T-cell (primary cell): ENCODE measurements around the gene MRPL49. TPM values are rescaled to one million over a fixed set of nuclear protein-coding genes. Genes with fewer than 3 reads are reported as not detected.

Experiments used
- ATAC-seq, 4 experiments: fragments of 200-7000 bp in 3 of 4; fragments of 150-1000 bp in 1 of 4; cut with Tn5 transposase; replicated peaks in 1 of 4; 1 replicate in 3 of 4; 2 replicates in 1 of 4; pipeline ENCODE4 v1.10.0; 2021; ENCODE audit warnings: moderate library complexity in 3 of 4, mild to moderate bottlenecking in 2 of 4, moderate number of reproducible peaks in 1 of 4
- CTCF ChIA-PET, 2 donors: fragments of 300-600 bp; sonication (Branson Sonifier 250); formaldehyde crosslinking; loops; one replicate each; lab custom pipeline; 2022; ENCODE audit warnings: antibody characterized with exemption in 2 of 2; lab: Charles Lee
- POLR2A ChIA-PET, 2 donors: fragments of 300-600 bp; sonication (Branson Sonifier 250); formaldehyde crosslinking; loops; one replicate each; lab custom pipeline; 2022; ENCODE audit warnings: antibody characterized with exemption in 2 of 2; lab: Charles Lee
- DNase-seq, 35 experiments: peaks; one replicate each; pipeline versions ENCODE4 v3.0.0 to v3.0.0-alpha.2; 2013 to 2023
- H3K27ac ChIP-seq: one replicate; pipeline ENCODE4 v1.5.1; 2013; ENCODE audit warnings: low read length
- H3K27me3 ChIP-seq, 2 experiments: replicated peaks in 1 of 2; 1 replicate in 1 of 2; 2 replicates in 1 of 2; pipeline versions ENCODE4 v1.6.1 to v1.7.0; 2013; ENCODE audit warnings: low read length in 1 of 2, mixed read lengths in 1 of 2; ENCODE audit not compliant: control insufficient read depth in 2 of 2, insufficient read depth in 2 of 2; ENCODE audit errors: extremely low read depth in 1 of 2
- H3K36me3 ChIP-seq, 2 donors: 1 replicate in 1 of 2; 2 replicates in 1 of 2; pipeline versions ENCODE4 v1.6.1 to v1.7.0; 2013; ENCODE audit warnings: low read length in 1 of 2; ENCODE audit not compliant: control insufficient read depth in 2 of 2, insufficient read depth in 1 of 2; ENCODE audit errors: extremely low read depth in 1 of 2
- H3K4me1 ChIP-seq, 2 experiments: 1 replicate in 1 of 2; 2 replicates in 1 of 2; pipeline versions ENCODE4 v1.6.1 to v1.7.0; 2013; ENCODE audit warnings: low read length in 2 of 2, mixed read lengths in 1 of 2; ENCODE audit not compliant: insufficient read depth in 2 of 2, control insufficient read depth in 1 of 2; ENCODE audit errors: extremely low read depth in 1 of 2
- H3K4me3 ChIP-seq, 2 donors: 1 replicate in 1 of 2; 2 replicates in 1 of 2; pipeline versions ENCODE4 v1.5.1 to v1.7.0; 2013; ENCODE audit warnings: mild to moderate bottlenecking in 2 of 2, low read length in 1 of 2, moderate library complexity in 1 of 2; ENCODE audit not compliant: control insufficient read depth in 1 of 2; ENCODE audit errors: extremely low read depth in 1 of 2
- H3K9me3 ChIP-seq: 2 replicates; pipeline ENCODE4 v1.7.0; 2013
- H3K27ac Mint-ChIP-seq, 2 donors: one replicate each; pipeline ENCODE4 v1.8.0; 2020 to 2021; ENCODE audit warnings: mild to moderate bottlenecking in 2 of 2, mixed read lengths in 2 of 2
- H3K27me3 Mint-ChIP-seq, 2 donors: one replicate each; pipeline ENCODE4 v1.8.0; 2021 to 2022; ENCODE audit warnings: mixed read lengths in 2 of 2
- H3K36me3 Mint-ChIP-seq: one replicate; pipeline ENCODE4 v1.8.0; 2021; ENCODE audit warnings: mixed read lengths
- H3K4me1 Mint-ChIP-seq, 3 donors: one replicate each; pipeline ENCODE4 v1.8.0; 2020 to 2022; ENCODE audit warnings: mixed read lengths in 3 of 3, mild to moderate bottlenecking in 1 of 3
- H3K4me3 Mint-ChIP-seq, 3 donors: one replicate each; pipeline ENCODE4 v1.8.0; 2020 to 2022; ENCODE audit warnings: mild to moderate bottlenecking in 3 of 3, mixed read lengths in 3 of 3, moderate library complexity in 3 of 3
- H3K9me3 Mint-ChIP-seq, 3 donors: one replicate each; pipeline ENCODE4 v1.8.0; 2020 to 2022; ENCODE audit warnings: mixed read lengths in 3 of 3
- WGBS: methylation state at CpG from one replicate; pipeline ENCODE4 v1.1.5; 2013; ENCODE audit warnings: missing lambda C conversion rate; ENCODE audit not compliant: insufficient coverage; 5-methylcytosine and 5-hydroxymethylcytosine counted together
- total RNA-seq, 35 experiments: library from RNA in 6 of 35; stranded (reverse) in 6 of 35; fragments of 120-200 nt in 1 of 35; gene quantifications; one replicate each; pipeline versions ENCODE4 v1.2.1 to v1.2.4 and lab custom pipeline; 2013 to 2026

MRPL49 gene
- total RNA-seq, 5 donors from 2014 or later (not counting 1 experiment from before 2014, with no cell fraction given): 48.3 to 58.8 (median 55.1) TPM

- no peaks in the 10 kb centered on the region for H3K27me3 Mint-ChIP-seq
- H3K27ac Mint-ChIP-seq: no peak overlapping the region
- DNase-seq (no peak), ATAC-seq (no peak)
- no peak overlapping the region for H3K4me3 ChIP-seq
- H3K9me3 Mint-ChIP-seq: no peaks in the 10 kb centered on the region
- peaks cover 27% of the 10 kb centered on the region for H3K36me3 Mint-ChIP-seq
- peaks cover 20 to 30% (median 22%) of the 10 kb centered on the region in 3 donors for H3K4me1 Mint-ChIP-seq
- WGBS: 92% methylated on average over 4 of the region's 6 CpGs
- no peaks in the 10 kb centered on the region for H3K9me3 ChIP-seq
- no peaks in the 10 kb centered on the region for H3K27me3 ChIP-seq
- H3K4me3 Mint-ChIP-seq: no peak overlapping the region
- H3K27ac ChIP-seq: no peak overlapping the region
- ChIA-PET POLR2A (interaction anchor here in 1 of 2 donors (1.0 kb wide), 1 partner anchor 9 kb away, joined by 4 read pairs; no protein-coding TSS in a partner anchor), CTCF (no interaction called here)
- H3K4me1 ChIP-seq: peaks cover 2 to 15% of the 10 kb centered on the region in 2 experiments
- H3K36me3 ChIP-seq: peaks cover 28 to 76% of the 10 kb centered on the region in 2 donors
Observed at GRCh38 chr11:65126624-65127274, 4.6 kb downstream of the MRPL49 start.

DNA sequence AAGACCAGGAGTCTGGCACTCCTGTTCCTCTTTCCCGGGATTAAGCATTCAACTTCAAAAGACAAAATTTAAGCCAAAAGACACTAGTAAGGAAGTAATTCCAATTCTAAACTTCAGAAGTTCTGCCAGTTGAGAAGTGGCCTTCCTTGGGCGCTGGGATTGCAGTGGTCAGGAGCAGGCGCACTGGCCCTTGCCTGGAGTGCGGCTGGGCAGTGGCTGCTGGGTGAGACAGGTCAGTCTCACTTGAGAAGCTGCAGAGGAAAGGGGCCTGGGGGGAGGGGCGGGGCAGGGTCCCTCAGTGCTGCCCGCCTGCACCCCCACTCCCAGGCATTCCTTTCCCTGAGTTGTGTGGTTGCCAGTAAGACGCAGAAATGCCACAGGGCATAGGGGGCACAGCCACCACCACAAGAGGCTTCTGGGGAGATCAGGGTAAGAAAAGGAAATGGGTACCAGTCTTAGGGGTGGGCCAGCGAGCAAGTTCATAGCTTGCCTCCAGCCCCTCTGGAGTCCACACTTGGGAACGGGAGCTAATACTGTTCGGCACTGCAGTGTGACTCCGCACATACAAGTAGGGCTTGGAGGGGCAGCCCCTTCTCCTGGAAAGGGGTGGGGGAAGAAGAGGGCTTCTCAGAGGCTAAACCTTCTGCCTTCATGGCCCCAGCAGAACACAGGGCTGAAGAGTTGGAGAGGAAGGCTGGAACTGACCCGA is 5.5 kb downstream of the MRPL49 start:
- no peak overlapping the region for H3K4me3 ChIP-seq
- no peaks in the 10 kb centered on the region for H3K9me3 ChIP-seq
- Mint-ChIP-seq H3K9me3 (no peaks in the 10 kb centered on the region), H3K27me3 (no peaks in the 10 kb centered on the region), H3K4me1 (peaks cover 15 to 31% (median 21%) of the 10 kb centered on the region in 3 donors), H3K4me3 (no peak overlapping the region), H3K36me3 (peaks cover 19% of the 10 kb centered on the region), H3K27ac (no peak overlapping the region)
- H3K4me1 ChIP-seq: peaks cover 2 to 20% of the 10 kb centered on the region in 2 experiments
- CTCF ChIA-PET: no interaction called here
- H3K36me3 ChIP-seq: peaks cover 33 to 85% of the 10 kb centered on the region in 2 donors
- 96% methylated on average over 6 of the region's 12 CpGs for WGBS
- no peak for DNase-seq
- no peaks in the 10 kb centered on the region for H3K27me3 ChIP-seq
- POLR2A ChIA-PET: interaction anchor here in 1 of 2 donors (1.0 kb wide), 1 partner anchor 9 kb away, joined by 4 read pairs; no protein-coding TSS in a partner anchor
- no peak overlapping the region for H3K27ac ChIP-seq
- no peak for ATAC-seq

- no peaks in the 10 kb centered on the region for H3K9me3 ChIP-seq
- ChIA-PET CTCF (no interaction called here), POLR2A (interaction anchor here in 1 of 2 donors (0.5 kb wide), 1 partner anchor 201 kb away, joined by 3 read pairs; no protein-coding TSS in a partner anchor)
- no peak overlapping the region for H3K27ac Mint-ChIP-seq
- peaks cover 19% of the 10 kb centered on the region for H3K36me3 Mint-ChIP-seq
- H3K4me1 ChIP-seq: peaks cover 6 to 21% of the 10 kb centered on the region in 2 experiments
- peaks cover 33 to 87% of the 10 kb centered on the region in 2 donors for H3K36me3 ChIP-seq
- no peak overlapping the region for H3K4me3 ChIP-seq
- H3K4me3 Mint-ChIP-seq: no peak overlapping the region
- H3K4me1 Mint-ChIP-seq: peaks cover 15 to 33% (median 23%) of the 10 kb centered on the region in 3 donors
- no peaks in the 10 kb centered on the region for H3K27me3 Mint-ChIP-seq
- H3K9me3 Mint-ChIP-seq: no peaks in the 10 kb centered on the region
- H3K27me3 ChIP-seq: no peaks in the 10 kb centered on the region
- ATAC-seq (no peak), DNase-seq (no peak)
- H3K27ac ChIP-seq: no peak overlapping the region
- WGBS: 95% methylated on average over 14 of the region's 15 CpGs
Observed at GRCh38 chr11:65128182-65129145, 6.3 kb downstream of the MRPL49 start.

DNA sequence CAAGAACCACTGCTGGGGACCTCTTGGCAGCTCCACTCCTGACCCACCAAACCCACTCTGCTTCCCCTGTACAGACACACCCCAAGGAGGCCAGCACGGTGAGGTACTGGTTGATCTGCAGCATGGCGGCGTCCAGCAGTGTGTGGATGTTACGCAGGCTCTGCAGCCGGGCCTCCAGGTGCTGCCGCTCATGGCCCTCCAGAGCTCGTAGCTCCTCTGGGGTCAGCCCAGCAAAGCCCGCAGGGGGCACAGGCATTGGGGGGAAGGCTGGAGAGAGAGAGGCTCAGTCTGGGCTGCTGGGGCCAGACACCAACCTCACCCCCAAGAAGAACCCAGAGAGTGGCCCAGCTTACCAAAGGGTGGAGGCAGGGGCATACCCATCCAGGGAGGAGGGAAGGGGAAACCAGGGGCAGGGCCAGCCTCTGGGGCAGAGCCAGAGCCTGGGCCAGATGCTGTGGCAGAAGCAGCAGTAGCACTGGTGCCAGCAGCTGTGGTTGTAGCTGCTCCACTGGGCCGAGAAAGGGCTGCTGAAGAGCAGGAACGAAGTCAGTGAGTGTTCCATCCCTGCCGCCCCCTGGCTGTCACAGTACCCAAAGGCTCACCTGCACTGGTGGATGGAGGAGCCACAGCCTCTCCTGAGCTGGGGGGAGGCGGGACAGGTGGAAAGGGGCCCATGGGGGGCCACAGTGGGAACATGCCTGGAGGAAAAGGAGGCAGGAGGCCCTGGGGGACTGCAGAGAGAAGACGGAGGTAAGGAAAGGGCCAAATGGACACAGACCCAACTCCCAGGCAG is 7.7 kb downstream of the MRPL49 start:
- H3K4me3 Mint-ChIP-seq: no peak overlapping the region
- Histone ChIP-seq H3K4me1 (peaks cover 10 to 22% of the 10 kb centered on the region in 2 experiments), H3K4me3 (no peak overlapping the region), H3K36me3 (peaks cover 27 to 78% of the 10 kb centered on the region in 2 donors), H3K9me3 (no peaks in the 10 kb centered on the region), H3K27me3 (no peaks in the 10 kb centered on the region), H3K27ac (no peak overlapping the region)
- H3K27ac Mint-ChIP-seq: no peak overlapping the region
- no peaks in the 10 kb centered on the region for H3K27me3 Mint-ChIP-seq
- ChIA-PET CTCF (no interaction called here), POLR2A (interaction anchor here in 1 of 2 donors (0.5 kb wide), 2 partner anchors 19 to 200 kb away, joined by 3 to 6 read pairs; no protein-coding TSS in a partner anchor)
- peaks cover 12% of the 10 kb centered on the region for H3K36me3 Mint-ChIP-seq
- WGBS: 94% methylated on average over 9 of the region's 13 CpGs
- no peak for ATAC-seq
- H3K9me3 Mint-ChIP-seq: no peaks in the 10 kb centered on the region
- H3K4me1 Mint-ChIP-seq: peaks cover 15 to 28% (median 21%) of the 10 kb centered on the region in 3 donors
- DNase-seq: no peak

GRCh38 chr11:65130631-65131416 is 8.7 kb downstream of the MRPL49 start:
- peak overlapping the region in 1 of 2 donors; percentile 25 for H3K27ac Mint-ChIP-seq
- H3K4me1 Mint-ChIP-seq: peaks cover 25 to 36% (median 28%) of the 10 kb centered on the region in 3 donors
- no peaks in the 10 kb centered on the region for H3K27me3 ChIP-seq
- ChIA-PET POLR2A (interaction anchor here in 1 of 2 donors (0.6 to 0.7 kb wide), 2 partner anchors 8 to 170 kb away, joined by 5 to 6 read pairs; partner anchors contain the start of genes FAU and MRPL49), CTCF (no interaction called here)
- DNase-seq (no peak), ATAC-seq (no peak)
- H3K27me3 Mint-ChIP-seq: no peaks in the 10 kb centered on the region
- no peak overlapping the region for H3K4me3 Mint-ChIP-seq
- no peaks in the 10 kb centered on the region for H3K9me3 ChIP-seq
- peaks cover 16 to 31% of the 10 kb centered on the region in 2 experiments for H3K4me1 ChIP-seq
- peaks cover 10% of the 10 kb centered on the region for H3K36me3 Mint-ChIP-seq
- H3K36me3 ChIP-seq: peaks cover 26 to 68% of the 10 kb centered on the region in 2 donors
- 94% methylated on average over 16 of the region's 19 CpGs for WGBS
- no peaks in the 10 kb centered on the region for H3K9me3 Mint-ChIP-seq
- H3K27ac ChIP-seq: no peak overlapping the region
- no peak overlapping the region for H3K4me3 ChIP-seq
